AG08395 (cell line): Measurements from ENCODE around the gene ZSWIM1.
"Not testable (repeated sequence)": the region's sequence is repeated elsewhere in the genome, so short reads cannot be mapped to it uniquely, and the experiment has no call there.

Experiments
- DNase-seq: peaks from one replicate; pipeline ENCODE4 v3.0.0; 2012; ENCODE audit warnings: mixed read lengths, low spot score

The ZSWIM1 gene

GRCh38 chr20:45857114-45857881 is 23.7 kb upstream of the ZSWIM1 start, which contains the start of the genes ACOT8 and ZSWIM3:
Gene ACOT8 (minus strand): TSS chr20:45857392. CDS start chr20:45857315, 77 bp downstream.
Gene ZSWIM3 (plus strand): TSS chr20:45857614. CDS start chr20:45857826, 212 bp downstream.
- DNase-seq = peak; percentile 100

GRCh38 chr20:45857882-45858216 is 23.2 kb upstream of the ZSWIM1 start:
- DNase-seq = no peak

- DNase-seq = no peak
These were observed 21.1 kb upstream of the ZSWIM1 start for GRCh38 chr20:45859916-45860315.

GRCh38 chr20:45860560-45861220 is 20.3 kb upstream of the ZSWIM1 start:
- DNase-seq = no peak

GRCh38 chr20:45861221-45862075 is 19.6 kb upstream of the ZSWIM1 start:
- no peak for DNase-seq

GRCh38 chr20:45863543-45864470 is 17.2 kb upstream of the ZSWIM1 start:
- DNase-seq = no peak

- no peak for DNase-seq
These were observed 14.6 kb upstream of the ZSWIM1 start for GRCh38 chr20:45866454-45866853.

GRCh38 chr20:45867136-45867818 is 13.8 kb upstream of the ZSWIM1 start:
- no peak for DNase-seq

- peak; percentile 80 for DNase-seq
These were observed 13.2 kb upstream of the ZSWIM1 start for GRCh38 chr20:45867819-45868176.

GRCh38 chr20:45872626-45873025 is 8.4 kb upstream of the ZSWIM1 start:
- DNase-seq = no peak

- DNase-seq = no peak
These were observed 7.5 kb upstream of the ZSWIM1 start for GRCh38 chr20:45873409-45874103.

- DNase-seq = not testable (repeated sequence)
These were observed 6.9 kb upstream of the ZSWIM1 start for GRCh38 chr20:45874104-45874481.

- DNase-seq = no peak
These were observed 6.5 kb upstream of the ZSWIM1 start for GRCh38 chr20:45874576-45874975.

- peak; percentile 39 for DNase-seq
These were observed 2.8 kb upstream of the ZSWIM1 start for GRCh38 chr20:45878076-45878761.

- DNase-seq = no peak
These were observed 1.6 kb downstream of the ZSWIM1 start for GRCh38 chr20:45882469-45883099.

- no peak for DNase-seq
These were observed 2.1 kb downstream of the ZSWIM1 start for GRCh38 chr20:45883100-45883469.

- DNase-seq = no peak
These were observed 5.7 kb downstream of the ZSWIM1 start for GRCh38 chr20:45886590-45887345.

GRCh38 chr20:45887346-45887715 is 6.3 kb downstream of the ZSWIM1 start, which contains the start of gene SPATA25:
Gene SPATA25 (minus strand): TSS chr20:45887622. CDS start chr20:45887590, 32 bp downstream.
- no peak for DNase-seq
